GM19035 (cell line): ENCODE data around the gene WDR4.
"Not testable (repeated sequence)": the region's sequence is repeated elsewhere in the genome, so short reads cannot be mapped to it uniquely, and the experiment has no call there.

Source experiments
- ATAC-seq: cut with Tn5 transposase; IDR thresholded peaks from one replicate; pipeline ENCODE4 v1.9.1; 2021; ENCODE audit not compliant: unreplicated experiment

Gene WDR4

DNA sequence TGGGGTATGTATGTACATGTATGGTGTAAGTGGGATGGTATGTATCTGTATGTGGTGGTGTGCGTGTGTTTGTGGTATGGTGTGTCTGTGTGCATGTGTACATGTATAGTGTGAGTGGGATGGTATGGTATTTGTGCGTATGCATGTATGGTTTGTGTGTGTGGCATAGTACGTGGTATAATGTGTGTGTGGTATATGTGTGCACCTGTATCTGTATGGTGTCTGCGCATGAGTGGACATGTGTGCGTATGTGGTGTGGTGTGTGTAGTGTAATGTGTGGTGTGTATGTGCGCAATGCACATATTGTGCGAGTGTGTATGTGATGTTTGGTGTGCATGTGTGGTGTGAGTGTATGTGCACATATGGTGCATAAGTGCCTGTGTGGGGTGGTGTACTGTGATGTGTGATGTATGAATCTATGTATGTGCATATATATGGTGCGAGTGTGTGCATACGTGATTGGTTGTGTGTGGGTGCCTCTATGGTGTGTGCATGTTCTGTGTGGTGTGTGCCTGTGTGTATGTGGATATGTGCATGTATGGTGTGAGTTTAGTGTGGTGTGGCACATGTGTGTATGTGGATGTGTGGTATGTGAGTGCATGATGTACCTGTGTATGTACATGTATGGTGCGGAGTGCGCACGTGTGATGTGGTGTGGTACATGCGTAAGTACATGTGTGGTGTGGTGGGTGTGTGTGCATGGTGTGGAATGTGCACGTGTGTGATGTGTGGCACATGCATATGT is 38.8 kb downstream of the WDR4 start:
- no peak for ATAC-seq

DNA sequence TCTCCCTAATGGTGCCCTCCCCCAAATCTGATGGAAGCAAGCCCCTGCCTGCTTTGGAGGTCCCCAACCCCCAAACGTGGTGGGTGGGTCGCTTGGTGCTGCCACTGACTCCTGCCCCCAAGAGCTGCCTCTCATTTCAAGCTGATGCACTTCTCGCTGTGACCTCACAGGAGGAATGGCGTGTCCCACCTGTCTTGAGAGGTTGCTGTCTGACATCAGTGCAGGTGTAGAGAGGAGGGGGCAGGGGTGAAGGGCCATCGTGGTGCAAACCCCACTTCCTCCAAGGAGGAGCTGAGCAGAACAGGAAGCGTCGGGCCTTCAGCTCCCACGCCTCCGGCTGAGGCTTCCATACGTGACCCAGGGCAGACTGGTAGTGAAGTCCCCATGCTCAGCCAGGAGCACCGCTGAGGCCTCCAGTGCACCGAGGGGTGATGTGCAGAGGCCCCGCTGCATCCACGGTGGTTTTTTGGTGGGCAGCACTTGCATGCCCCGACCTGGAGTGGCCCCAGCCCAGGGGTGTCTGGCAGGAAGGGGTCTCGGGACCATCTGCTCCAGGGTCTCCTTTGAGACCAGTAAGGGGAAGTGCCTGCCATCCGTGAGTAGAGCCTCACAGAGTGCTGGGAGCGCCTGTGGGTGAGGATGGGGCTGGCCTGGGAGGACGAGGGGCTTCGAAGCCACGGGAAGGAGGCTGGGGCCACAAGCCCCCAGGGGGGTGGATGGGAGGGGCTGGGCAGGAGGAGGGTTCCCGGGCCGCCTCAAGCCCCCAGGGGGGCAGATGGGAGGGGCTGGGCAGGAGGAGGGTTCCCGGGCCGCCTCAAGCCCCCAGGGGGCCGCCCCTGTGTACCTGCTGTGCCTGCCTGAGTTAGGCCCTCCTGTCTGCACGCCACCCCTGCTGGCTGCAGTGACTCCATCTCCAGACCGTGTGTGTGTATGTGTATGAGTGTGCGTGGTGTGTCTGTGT is 39.8 kb downstream of the WDR4 start:
- ATAC-seq: no peak

DNA sequence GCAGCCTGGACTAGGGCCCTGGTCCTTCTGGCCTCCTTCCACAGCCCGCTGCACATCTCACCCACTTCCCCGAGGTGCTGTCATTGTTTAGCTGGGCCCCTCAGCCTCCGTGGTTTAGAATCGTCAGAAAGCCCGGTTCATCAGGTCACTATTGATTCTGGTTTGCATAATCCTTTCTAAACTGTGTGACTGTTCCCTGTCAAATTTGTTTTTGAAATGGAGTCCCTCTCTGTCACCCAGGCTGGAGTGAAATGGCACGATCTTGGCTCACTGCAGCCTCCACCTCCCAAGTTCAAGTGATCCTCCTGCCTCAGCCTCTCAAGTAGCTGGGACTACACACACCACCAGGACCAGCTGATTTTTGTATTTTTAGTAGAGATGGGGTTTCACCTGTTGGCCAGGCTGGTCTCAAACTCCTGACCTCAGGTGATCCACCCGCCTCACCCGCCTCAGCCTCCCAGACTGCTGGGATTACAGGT is 41.1 kb downstream of the WDR4 start:
- not testable (repeated sequence) for ATAC-seq

DNA sequence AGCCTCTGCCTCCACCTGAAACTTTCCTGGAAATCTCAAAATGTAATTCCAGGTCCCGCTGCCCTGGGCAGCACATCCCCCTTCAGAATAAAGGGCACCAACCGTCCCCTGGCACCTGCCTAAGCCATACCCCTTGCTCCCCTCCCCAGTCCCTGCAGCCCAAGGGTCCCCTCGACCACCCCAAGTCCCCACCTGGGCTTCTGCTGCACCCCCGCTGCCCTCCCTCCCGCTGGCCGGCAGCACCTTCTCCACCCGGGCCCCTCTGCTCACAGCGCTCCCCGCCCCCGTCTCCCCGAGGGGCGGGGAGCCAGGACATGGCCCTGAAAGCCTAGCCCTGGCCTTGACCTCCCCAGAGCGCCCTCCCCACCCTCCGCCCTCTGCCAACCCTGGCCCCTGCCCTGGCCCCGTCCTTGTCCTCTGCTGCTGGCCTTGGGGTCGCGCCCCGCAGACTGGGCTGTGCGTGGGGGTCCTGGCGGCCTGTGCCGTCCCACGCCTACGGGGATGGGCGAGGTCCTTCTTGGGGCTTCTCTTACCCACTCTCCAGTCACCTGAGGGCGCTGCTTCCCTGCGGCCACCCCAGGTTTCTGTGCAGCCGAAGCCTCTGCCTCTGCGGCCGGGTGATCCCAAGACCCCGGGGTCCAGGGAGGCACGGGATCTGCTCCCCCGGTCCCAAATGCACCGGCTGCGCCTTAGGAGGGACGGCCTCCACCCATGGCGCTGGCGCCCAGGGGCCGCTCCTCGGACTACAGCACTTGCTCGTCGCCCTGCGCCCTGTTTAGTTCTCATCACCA is 41.7 kb downstream of the WDR4 start:
- no peak for ATAC-seq

DNA sequence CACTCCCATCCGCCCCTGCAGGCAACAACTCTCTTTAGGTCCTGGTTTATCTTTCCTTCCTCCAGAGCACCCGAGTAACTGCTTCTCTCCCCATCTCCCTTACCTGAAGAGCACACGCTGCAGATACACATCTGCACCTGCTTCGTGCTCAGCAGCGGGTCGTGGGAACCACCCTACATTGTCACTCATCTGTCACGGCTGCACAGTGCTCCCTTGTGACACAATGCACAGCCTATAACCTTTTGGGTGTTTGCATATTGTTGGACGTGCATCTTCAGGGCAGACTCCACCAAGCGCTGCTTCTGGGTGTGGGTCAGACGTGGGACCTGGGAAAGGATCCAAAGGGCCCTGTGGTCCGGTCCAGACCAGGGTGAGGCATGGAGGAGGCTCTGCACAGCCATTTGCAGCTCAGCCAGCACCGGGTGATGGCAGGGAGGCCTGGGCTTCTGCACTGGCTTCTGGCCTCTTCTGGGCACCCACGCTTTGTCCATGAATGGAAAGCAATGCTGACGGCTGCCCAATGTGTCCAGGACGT is 42.5 kb downstream of the WDR4 start:
- ATAC-seq: no peak

DNA sequence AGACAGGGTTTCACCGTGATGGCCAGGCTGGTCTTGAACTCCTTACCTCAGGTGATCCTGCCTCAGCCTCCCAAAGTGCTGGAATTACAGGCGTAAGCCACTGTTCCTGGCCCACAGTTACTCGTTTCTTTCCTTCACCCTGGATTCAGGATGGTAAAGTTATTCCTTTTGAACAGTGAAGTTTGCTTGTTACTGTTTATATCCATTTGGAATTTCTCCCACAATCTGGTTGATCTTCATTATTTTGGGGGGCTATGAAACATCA is 43.0 kb downstream of the WDR4 start:
- no peak for ATAC-seq

DNA sequence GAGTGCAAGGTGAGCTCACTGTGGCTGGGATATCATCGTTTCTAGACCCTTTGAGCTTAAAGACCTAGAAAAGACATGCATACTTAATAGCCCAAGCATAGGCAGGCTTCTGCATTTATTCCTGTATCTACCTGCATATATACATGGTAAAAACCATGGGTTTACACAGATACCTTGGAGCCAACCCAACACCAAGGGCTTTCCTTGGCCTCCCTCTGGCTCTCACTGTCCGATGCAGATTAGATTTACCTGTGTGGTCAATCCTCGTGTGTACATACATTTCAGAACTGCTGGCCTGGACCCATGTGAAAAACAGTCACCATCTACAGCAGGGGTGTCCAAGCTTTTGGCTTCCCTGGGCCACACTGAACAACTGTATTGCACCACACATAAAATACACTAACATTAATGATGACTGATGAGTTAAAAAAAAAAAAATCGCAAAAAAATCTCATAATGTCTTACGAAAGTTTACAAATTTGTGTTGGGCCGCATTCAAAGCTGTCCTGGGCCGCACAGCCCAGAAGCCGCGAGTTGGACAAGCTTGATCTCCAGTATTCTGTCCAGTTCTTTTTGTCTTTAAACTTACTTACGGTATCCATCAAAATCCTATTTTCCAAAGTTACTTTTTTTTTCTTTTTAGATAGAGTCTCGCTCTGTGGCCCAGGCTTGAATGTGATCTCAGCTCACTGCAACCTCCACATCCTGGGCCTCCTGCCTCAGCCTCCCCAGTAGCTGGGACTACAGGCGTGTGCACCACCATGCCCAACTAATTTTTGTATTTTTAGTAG is 43.5 kb downstream of the WDR4 start:
- ATAC-seq: no peak

DNA sequence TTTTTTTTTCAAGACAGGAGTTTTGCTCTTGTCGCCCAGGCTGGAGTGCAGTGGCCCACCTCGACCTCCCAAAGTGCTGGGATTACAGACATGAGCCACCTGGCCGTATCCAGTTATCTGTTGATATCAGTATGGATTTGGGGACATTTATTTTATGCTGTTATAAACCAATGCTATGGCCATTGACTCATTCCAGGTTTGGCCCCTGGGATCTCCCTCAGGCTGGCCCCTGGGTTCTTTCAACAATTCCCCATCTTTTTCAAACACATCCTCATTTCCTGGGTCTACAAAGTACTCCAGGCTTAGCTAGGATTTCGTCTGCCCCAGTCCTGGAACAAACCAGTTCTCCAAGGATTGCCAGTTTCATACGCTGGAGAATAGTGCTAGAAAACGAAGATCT is 44.1 kb downstream of the WDR4 start:
- ATAC-seq: no peak

DNA sequence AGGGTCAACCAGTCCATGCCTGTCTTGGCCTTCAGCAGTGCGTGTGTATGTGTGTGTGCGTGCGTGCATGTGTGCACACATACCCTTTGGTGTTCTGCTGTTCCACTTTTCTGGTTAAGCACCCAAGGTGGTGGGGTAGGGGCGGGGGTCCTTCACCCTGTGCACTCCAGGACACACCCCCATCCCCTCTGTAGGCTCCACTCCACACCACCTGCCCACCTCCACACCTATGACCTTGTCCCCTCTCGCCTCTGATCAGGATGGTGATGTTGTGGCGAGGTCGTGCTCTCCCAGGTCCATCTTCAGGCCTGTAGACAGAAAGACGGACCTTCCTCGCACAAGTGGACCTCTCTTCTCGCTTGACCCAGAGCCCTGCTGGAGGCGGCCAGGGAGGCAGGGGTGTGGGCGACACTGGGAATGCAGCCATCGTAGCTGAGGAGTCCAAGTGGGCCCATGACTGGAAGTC is 44.6 kb downstream of the WDR4 start:
- ATAC-seq: no peak

DNA sequence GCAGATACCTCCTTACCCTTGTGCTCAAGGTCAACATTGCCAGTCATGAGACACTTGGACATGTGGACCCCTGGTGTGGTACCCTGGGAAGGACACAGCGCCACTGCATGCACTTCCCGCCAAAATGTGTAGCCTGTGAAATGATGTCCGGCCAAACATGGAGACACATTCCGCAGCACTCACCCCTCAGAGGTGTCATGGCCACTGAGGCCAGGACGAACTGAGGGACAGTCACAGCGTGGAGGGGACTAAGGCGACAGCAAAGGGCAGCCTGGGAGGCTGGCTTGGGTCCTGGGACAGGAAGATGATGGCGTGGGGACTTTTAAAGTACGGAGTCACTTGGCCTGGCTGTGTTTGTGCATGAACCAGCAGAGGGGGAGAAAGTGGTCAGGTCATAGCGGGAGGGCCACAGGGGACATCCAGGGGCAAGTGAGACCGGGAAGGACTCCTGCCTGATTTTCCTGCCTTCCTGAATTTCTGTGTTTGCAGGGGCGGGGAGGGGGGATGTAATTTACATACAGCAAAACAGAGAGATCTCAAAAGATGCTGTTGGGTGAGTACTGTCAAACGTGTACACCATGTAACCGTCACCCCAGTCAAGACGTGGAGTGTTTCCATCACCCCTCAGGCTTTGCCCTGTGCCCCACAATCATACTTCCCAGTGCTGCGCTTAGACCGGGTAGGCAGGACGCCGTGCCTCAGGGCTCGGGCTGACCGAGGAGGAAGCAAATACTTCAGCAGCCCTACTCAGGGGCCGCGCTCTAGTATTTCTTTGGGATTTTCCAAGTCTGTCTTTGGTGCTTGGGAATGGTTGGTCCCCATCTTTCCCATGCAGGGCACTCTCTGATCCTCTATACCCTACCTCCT is 45.2 kb downstream of the WDR4 start:
- no peak for ATAC-seq

DNA sequence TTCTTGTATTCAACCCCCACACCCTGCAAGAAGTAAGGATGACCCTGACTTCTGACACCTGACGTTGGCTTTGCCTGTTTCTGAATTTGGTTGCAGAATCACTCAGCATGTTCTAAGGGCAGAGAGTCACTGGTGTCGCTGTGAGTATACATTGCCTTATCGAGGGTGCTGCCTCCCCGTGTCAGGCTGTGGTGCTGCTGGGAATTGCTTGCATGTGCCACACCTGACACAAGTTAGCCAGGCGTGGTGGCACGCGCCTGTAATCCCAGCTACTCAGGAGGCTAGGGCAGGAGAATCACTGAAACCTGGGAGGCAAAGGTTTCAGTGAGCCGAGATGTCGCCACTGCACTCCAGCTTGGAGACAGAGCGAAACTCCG is 45.9 kb downstream of the WDR4 start:
- no peak for ATAC-seq

DNA sequence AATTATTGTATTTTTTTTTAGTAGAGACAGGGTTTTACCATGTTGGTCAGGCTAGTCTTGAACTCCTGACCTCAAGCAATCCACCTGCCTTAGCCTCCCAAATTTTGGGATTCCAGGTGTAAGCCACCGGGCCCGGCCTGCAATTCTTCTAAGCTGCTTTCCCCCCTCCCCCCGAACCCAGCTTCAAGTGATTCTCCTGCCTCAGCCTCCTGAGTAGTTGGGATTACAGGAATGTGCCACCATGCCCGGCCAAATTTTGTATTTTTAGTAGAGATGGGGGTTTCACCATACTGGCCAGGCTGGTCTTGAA is 47.1 kb downstream of the WDR4 start:
- not testable (repeated sequence) for ATAC-seq

DNA sequence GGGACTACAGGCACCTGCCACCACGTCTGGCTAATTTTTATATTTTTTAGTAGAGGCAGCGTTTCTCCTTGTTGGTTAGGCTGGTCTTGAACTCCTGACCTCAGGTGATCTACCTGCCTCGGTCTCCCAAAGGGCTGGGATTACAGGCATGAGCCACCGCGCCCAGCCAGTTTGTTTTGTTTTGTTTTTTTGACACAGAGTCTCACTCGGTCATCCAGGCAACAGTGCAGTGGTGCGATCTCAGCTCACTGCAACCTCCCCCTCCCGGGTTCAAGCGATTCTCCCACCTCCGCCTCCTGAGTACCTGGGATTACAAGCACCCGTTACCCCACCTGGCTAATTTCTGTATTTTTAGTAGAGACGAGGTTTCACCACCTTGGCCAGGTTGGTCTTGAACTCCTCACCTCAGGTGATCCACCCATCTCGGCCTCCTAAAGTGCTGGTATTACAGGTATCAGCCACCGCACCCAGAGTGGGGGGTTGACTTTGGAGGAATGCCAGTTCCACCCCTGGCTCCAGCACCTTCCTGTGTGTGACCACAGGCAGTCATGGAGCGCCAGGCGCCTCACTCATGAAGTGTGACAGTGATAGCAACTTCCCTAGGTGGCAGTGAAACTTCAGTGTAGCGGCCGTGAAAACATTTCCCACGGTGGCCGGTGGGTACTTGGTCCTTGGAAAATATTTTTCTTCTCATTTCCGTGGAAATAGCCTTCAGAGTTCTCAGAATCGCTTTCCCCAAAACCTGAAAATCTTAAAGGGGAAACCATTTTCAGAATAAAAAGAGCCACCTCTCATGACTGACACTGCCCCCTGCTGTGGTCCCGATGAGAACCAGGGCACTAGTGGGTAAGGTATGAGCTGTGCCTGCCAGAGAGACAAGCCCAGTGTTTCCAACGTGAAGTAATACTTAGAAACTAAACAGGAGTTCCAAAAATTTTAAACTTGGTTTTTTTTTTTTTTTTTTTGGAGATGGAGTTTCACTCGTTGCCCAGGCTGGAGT is 48.6 kb downstream of the WDR4 start:
- no peak for ATAC-seq

DNA sequence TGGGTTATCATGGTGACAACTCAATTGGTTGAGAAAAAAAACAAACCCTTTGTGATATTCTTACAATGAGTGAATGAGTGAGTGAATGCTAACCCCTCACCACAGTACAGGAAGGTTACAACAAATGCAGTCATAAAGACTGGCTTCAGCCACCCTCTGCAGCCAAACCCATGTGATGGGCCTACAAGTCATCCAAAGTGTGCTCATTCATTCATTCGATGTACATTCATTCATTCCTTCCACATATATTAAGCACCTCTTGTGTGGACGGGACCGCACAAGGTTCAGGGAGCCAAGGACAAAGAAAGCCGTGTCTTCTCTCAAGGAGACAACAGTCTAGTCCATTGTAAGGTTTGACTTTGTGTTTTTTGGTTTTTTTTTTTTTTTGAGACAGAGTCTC is 49.4 kb downstream of the WDR4 start:
- no peak for ATAC-seq

DNA sequence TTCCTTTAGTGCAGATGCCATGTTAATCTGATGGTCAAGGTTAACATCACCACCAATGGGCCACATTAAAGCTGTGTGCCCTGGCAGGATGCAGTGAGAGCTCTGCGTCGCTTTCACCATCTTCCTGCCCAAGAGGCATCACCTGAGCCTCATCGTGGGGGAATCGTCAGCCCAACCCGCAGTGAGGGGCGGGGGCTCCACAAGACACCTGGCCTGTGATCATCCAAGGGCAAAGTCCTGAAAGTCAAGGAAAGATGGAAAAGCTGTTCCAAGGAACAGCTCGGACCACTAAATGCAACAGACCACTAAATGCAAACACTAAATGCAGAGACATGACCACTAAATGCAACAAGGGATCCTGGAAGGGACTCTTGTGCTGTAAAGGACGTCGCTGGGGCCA is 49.9 kb downstream of the WDR4 start:
- ATAC-seq: no peak

DNA sequence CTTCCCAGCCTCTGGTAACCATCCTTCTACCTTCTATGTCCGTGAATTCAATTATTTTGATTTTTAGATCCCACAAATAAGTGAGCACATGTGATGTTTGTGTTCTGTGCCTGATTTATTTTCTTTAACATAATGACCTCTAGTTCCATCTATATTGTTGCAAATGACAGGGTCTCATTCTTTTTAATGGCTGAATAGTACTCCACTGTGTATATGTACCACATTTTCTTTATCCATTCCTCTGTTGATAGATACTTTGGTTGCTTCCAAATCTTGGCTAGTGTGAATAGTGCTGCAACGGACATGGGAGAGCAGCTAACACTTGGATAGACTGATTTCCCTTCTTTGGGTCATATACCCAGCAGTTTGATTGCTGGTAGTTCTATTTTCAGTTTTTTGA is 51.8 kb downstream of the WDR4 start:
- no peak for ATAC-seq

DNA sequence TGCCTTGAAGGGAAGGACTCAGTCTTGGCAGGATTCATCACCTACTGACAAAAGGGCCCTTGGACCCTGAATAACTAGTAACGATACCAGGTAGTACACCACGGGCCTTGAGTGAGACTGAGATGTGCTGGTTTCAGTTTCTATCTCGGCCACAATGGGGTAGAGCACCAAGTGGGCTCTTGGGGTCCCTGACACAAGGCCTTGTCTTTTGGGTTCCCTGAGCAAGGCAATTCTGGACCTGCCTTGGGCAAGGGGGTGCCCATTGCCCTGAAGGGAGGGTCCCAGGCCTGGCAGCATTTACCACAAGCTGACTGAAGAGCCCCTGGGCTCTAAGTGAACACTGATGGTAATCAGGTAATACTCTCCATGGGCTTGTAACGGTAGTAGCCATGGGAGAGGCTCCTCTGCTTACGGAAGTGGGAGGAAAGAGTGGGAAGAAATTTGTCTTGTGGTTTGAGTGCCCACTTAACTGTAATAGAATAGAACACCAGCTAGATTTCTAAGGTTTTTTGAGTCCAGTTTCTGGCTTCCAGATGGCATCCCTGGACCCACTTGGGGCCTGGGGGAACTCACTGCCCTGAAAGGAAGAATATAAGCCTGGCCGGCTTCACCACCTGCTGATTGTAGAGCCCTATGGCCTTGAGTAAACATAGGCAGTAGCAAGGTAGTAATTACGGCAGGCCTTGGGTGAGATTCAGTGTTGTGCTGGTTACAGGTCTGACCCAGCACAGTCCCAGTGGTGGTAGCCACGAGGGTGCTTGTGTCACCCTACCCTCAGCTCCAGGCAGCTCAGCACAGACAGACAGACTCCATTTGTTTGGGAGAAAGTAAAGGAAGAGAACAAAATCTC is 58.5 kb downstream of the WDR4 start:
- no peak for ATAC-seq
